Cortex of kidney (tissue), 1 donor: Measurements from ENCODE around the gene EYS.
"Not testable (repeated sequence)": the region's sequence is repeated elsewhere in the genome, so short reads cannot be mapped to it uniquely, and the experiment has no call there.

ENCODE experiments used
- DNase-seq: peaks from one replicate; lab custom pipeline; 2025; lab: John Stamatoyannopoulos, UW

Gene EYS

GRCh38 chr6:64476935-64477334 is 1230.1 kb downstream of the EYS start:
- no peak for DNase-seq

- not testable (repeated sequence) for DNase-seq
Measured at GRCh38 chr6:64469405-64469804, 1237.6 kb downstream of the EYS start.

- DNase-seq = no peak
Measured at GRCh38 chr6:64467656-64468055, 1239.4 kb downstream of the EYS start.

GRCh38 chr6:64459411-64459944 is 1247.5 kb downstream of the EYS start:
- no peak for DNase-seq

GRCh38 chr6:64448101-64448500 is 1258.9 kb downstream of the EYS start:
- not testable (repeated sequence) for DNase-seq

GRCh38 chr6:64445038-64445437 is 1262.0 kb downstream of the EYS start:
- DNase-seq = no peak

GRCh38 chr6:64439274-64439673 is 1267.8 kb downstream of the EYS start:
- no peak for DNase-seq

- DNase-seq = no peak
Measured at GRCh38 chr6:64437996-64438395, 1269.0 kb downstream of the EYS start.

GRCh38 chr6:64429926-64430325 is 1277.1 kb downstream of the EYS start:
- DNase-seq = no peak

GRCh38 chr6:64428186-64428585 is 1278.8 kb downstream of the EYS start:
- no peak for DNase-seq

GRCh38 chr6:64415926-64416325 is 1291.1 kb downstream of the EYS start:
- DNase-seq = no peak

- no peak for DNase-seq
Measured at GRCh38 chr6:64411226-64411625, 1295.8 kb downstream of the EYS start.

GRCh38 chr6:64409948-64410347 is 1297.1 kb downstream of the EYS start:
- DNase-seq = no peak

GRCh38 chr6:64404396-64404795 is 1302.6 kb downstream of the EYS start:
- DNase-seq = no peak

- DNase-seq = no peak
Measured at GRCh38 chr6:64383277-64383676, 1323.7 kb downstream of the EYS start.

GRCh38 chr6:64376394-64376793 is 1330.6 kb downstream of the EYS start:
- no peak for DNase-seq

GRCh38 chr6:64357430-64357829 is 1349.6 kb downstream of the EYS start:
- no peak for DNase-seq

GRCh38 chr6:64347411-64347810 is 1359.6 kb downstream of the EYS start:
- no peak for DNase-seq

GRCh38 chr6:64335195-64335594 is 1371.8 kb downstream of the EYS start:
- no peak for DNase-seq

GRCh38 chr6:64334636-64335035 is 1372.4 kb downstream of the EYS start:
- no peak for DNase-seq

GRCh38 chr6:64330694-64331307 is 1376.2 kb downstream of the EYS start:
- DNase-seq = no peak

GRCh38 chr6:64326939-64327338 is 1380.1 kb downstream of the EYS start:
- DNase-seq = no peak

- no peak for DNase-seq
Measured at GRCh38 chr6:64325093-64325492, 1381.9 kb downstream of the EYS start.

- DNase-seq = no peak
Measured at GRCh38 chr6:64310214-64310613, 1396.8 kb downstream of the EYS start.
